ENCODE data around the gene MUC5AC. TPM values are rescaled to one million over a fixed set of nuclear protein-coding genes. Genes with fewer than 3 reads are reported as not detected.

The MUC5AC gene
- total RNA-seq, 5 donors from 2014 or later (not counting 1 experiment from before 2014, with no cell fraction given) = 0.03 TPM; not detected in 2

DNA sequence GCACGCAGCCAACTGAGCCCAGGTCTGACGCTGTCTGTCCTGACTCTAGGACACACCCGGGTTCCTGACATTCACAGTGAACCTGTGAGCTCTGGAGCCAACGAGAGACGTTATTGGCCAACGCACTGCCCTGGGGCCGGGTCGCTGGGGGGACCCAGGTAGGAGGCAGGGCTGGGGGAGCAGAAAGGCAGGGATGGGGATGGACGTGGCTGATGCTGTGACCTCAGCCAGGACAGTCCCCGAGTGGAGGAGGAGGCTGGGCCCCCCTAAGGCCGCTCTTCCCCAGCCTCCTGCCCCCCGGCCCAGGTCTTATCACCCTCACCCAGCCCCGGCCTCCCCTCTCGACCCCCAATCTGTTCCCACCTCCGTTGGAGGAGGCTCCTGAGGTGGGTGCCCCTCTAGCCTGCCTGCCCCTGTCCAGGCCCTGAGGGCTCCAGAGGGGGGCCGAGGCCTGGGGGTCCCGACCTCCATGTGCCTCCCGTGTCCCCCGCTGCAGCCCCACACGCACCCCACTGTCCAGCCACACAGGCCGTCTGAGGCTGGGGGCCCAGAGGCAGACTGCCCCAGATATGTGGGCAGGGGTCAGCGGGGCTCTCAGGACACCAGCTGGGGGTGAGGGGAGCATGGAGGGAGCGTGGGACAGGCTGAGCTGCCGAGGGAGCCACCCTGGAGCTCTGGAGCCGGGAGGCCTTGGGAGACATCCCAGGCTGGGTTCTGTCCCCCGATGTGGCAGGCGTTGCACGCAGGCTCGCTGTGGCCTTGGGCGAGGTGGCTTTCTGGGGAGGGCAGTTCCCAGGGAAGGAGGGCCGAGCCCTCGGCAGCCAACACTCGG lies 29.2 kb upstream of the MUC5AC start:
- H3K36me3 Mint-ChIP-seq = no peaks in the 10 kb centered on the region
- Histone ChIP-seq H3K9me3 (no peaks in the 10 kb centered on the region), H3K27me3 (replicated peaks in 1 of 2; ENCODE audit: control insufficient read depth in 2 of 2, extremely low read depth in 1 of 2, insufficient read depth in 2 of 2, low read length in 1 of 2) (peaks cover 0 to 39% of the 10 kb centered on the region in 2 experiments), H3K4me1 (ENCODE audit: control insufficient read depth in 1 of 2, extremely low read depth in 1 of 2, insufficient read depth in 2 of 2, low read length in 2 of 2) (no peaks in the 10 kb centered on the region), H3K36me3 (ENCODE audit: control insufficient read depth in 2 of 2, extremely low read depth in 1 of 2, insufficient read depth in 1 of 2, low read length in 1 of 2) (no peaks in the 10 kb centered on the region), H3K4me3 (ENCODE audit: control insufficient read depth in 1 of 2, extremely low read depth in 1 of 2, low read length in 1 of 2) (no peak overlapping the region), H3K27ac (ENCODE audit: low read length) (no peak overlapping the region)
- H3K4me1 Mint-ChIP-seq = no peaks in the 10 kb centered on the region
- peaks cover 5 to 19% (median 5%) of the 10 kb centered on the region in 3 donors for H3K9me3 Mint-ChIP-seq
- DNase-seq (peak in 1 of 35 experiments; percentile 21), ATAC-seq (replicated peaks in 1 of 4) (no peak)
- H3K4me3 Mint-ChIP-seq = no peak overlapping the region
- H3K27ac Mint-ChIP-seq = no peak overlapping the region
- WGBS (ENCODE audit: insufficient coverage) = 80% methylated on average over 23 of the region's 33 CpGs
- peaks cover 16% of the 10 kb centered on the region in 2 donors for H3K27me3 Mint-ChIP-seq
- POLR2A ChIA-PET = no interaction called here
- CTCF ChIA-PET = no interaction called here

DNA sequence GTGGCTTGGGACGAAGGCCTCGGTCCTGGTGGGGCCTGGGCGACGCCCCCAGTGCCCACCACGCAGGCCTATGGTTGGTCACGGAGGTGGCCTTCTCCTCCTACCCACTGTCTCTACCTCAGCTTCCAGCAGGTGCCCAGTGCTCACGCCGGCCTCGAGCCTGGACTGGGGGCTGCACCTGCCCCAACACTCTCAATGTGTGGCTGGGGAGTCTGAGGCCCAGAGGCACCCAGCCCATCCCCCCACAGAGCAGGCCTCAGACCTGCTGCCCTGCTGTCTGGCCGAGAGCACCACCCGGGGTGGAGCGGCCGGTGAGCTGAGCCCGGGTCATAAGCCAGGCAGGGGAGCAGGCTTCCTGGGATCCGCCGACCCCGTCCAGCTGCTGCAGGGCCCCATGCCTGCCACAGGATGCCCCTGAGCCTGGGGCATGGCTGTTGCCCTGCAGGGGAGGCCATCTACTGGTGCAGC lies 28.6 kb upstream of the MUC5AC start:
- H3K4me1 Mint-ChIP-seq = no peaks in the 10 kb centered on the region
- ATAC-seq (replicated peaks in 1 of 4) = no peak
- H3K27me3 Mint-ChIP-seq = peaks cover 16 to 18% of the 10 kb centered on the region in 2 donors
- Histone ChIP-seq H3K4me1 (ENCODE audit: control insufficient read depth in 1 of 2, extremely low read depth in 1 of 2, insufficient read depth in 2 of 2, low read length in 2 of 2) (no peaks in the 10 kb centered on the region), H3K36me3 (ENCODE audit: control insufficient read depth in 2 of 2, extremely low read depth in 1 of 2, insufficient read depth in 1 of 2, low read length in 1 of 2) (no peaks in the 10 kb centered on the region), H3K4me3 (ENCODE audit: control insufficient read depth in 1 of 2, extremely low read depth in 1 of 2, low read length in 1 of 2) (no peak overlapping the region), H3K9me3 (no peaks in the 10 kb centered on the region), H3K27me3 (replicated peaks in 1 of 2; ENCODE audit: control insufficient read depth in 2 of 2, extremely low read depth in 1 of 2, insufficient read depth in 2 of 2, low read length in 1 of 2) (peaks cover 0 to 39% of the 10 kb centered on the region in 2 experiments), H3K27ac (ENCODE audit: low read length) (no peak overlapping the region)
- 73% methylated on average over 16 of the region's 17 CpGs for whole genome bisulfite sequencing (ENCODE audit: insufficient coverage)
- no peak overlapping the region for H3K27ac Mint-ChIP-seq
- H3K36me3 Mint-ChIP-seq = no peaks in the 10 kb centered on the region
- DNase-seq = peak in 1 of 35 experiments; percentile 17
- ChIA-PET POLR2A (no interaction called here), CTCF (no interaction called here)
- H3K4me3 Mint-ChIP-seq = no peak overlapping the region
- peaks cover 12 to 24% (median 12%) of the 10 kb centered on the region in 3 donors for H3K9me3 Mint-ChIP-seq

DNA sequence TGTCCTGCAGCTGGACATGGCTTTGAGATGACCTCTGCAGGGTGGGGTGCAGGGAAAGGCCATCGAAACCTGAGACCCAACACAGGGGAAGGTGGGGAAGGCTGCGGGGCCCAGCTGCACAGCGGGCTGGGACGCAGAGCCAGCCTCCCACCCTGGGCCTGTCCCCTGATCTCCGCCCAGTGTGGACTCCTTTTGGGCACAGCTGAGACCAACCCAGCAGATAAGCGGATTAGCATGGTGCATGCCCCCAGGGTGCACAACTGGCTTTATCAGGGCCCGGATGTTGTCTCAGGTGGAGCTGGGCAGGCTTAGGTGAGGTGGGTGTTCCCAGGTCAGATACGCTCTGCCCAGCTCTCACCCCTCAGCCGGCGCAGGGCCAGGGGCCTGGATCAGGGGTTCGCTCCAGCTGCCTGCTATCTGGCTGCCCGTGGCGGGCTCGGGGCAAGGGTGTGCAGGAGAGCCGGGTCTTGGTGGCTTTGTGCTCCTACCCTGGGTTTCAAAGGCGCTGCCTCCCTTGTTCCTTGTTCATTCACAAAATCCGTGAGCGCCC lies 28.1 kb upstream of the MUC5AC start:
- WGBS (ENCODE audit: insufficient coverage) = 91% methylated on average over 15 of the region's 18 CpGs
- Histone ChIP-seq H3K27ac (ENCODE audit: low read length) (no peak overlapping the region), H3K4me1 (ENCODE audit: control insufficient read depth in 1 of 2, extremely low read depth in 1 of 2, insufficient read depth in 2 of 2, low read length in 2 of 2) (no peaks in the 10 kb centered on the region), H3K4me3 (ENCODE audit: control insufficient read depth in 1 of 2, extremely low read depth in 1 of 2, low read length in 1 of 2) (no peak overlapping the region), H3K27me3 (replicated peaks in 1 of 2; ENCODE audit: control insufficient read depth in 2 of 2, extremely low read depth in 1 of 2, insufficient read depth in 2 of 2, low read length in 1 of 2) (peaks cover 0 to 39% of the 10 kb centered on the region in 2 experiments), H3K36me3 (ENCODE audit: control insufficient read depth in 2 of 2, extremely low read depth in 1 of 2, insufficient read depth in 1 of 2, low read length in 1 of 2) (no peaks in the 10 kb centered on the region), H3K9me3 (peaks cover 3% of the 10 kb centered on the region)
- DNase-seq (peak in 1 of 35 experiments; percentile 19), ATAC-seq (replicated peaks in 1 of 4) (no peak)
- ChIA-PET CTCF (no interaction called here), POLR2A (no interaction called here)
- H3K36me3 Mint-ChIP-seq = no peaks in the 10 kb centered on the region
- H3K27ac Mint-ChIP-seq = no peak overlapping the region
- no peaks in the 10 kb centered on the region for H3K4me1 Mint-ChIP-seq
- H3K9me3 Mint-ChIP-seq = peaks cover 17 to 22% (median 17%) of the 10 kb centered on the region in 3 donors
- no peak overlapping the region for H3K4me3 Mint-ChIP-seq
- H3K27me3 Mint-ChIP-seq = peaks cover 18 to 19% of the 10 kb centered on the region in 2 donors

- ChIA-PET POLR2A (no interaction called here), CTCF (no interaction called here)
- Mint-ChIP-seq H3K4me1 (no peaks in the 10 kb centered on the region), H3K4me3 (no peak overlapping the region), H3K27me3 (peaks cover 16 to 20% of the 10 kb centered on the region in 2 donors), H3K36me3 (no peaks in the 10 kb centered on the region), H3K27ac (no peak overlapping the region), H3K9me3 (peaks cover 17 to 24% (median 22%) of the 10 kb centered on the region in 3 donors)
- no peak for ATAC-seq (replicated peaks in 1 of 4)
- H3K4me3 ChIP-seq (ENCODE audit: control insufficient read depth in 1 of 2, extremely low read depth in 1 of 2, low read length in 1 of 2) = no peak overlapping the region
- H3K9me3 ChIP-seq = peaks cover 8% of the 10 kb centered on the region
- DNase-seq = peak in 1 of 35 experiments; percentile 17
- H3K27me3 ChIP-seq (replicated peaks in 1 of 2; ENCODE audit: control insufficient read depth in 2 of 2, extremely low read depth in 1 of 2, insufficient read depth in 2 of 2, low read length in 1 of 2) = peaks cover 2 to 39% of the 10 kb centered on the region in 2 experiments
- H3K27ac ChIP-seq (ENCODE audit: low read length) = no peak overlapping the region
- H3K36me3 ChIP-seq (ENCODE audit: control insufficient read depth in 2 of 2, extremely low read depth in 1 of 2, insufficient read depth in 1 of 2, low read length in 1 of 2) = no peaks in the 10 kb centered on the region
- no peaks in the 10 kb centered on the region for H3K4me1 ChIP-seq (ENCODE audit: control insufficient read depth in 1 of 2, extremely low read depth in 1 of 2, insufficient read depth in 2 of 2, low read length in 2 of 2)
- WGBS (ENCODE audit: insufficient coverage) = 63% methylated on average over 10 of the region's 15 CpGs
Measured at GRCh38 chr11:1130276-1131032, 27.3 kb upstream of the MUC5AC start.

GRCh38 chr11:1131033-1131911 lies 26.5 kb upstream of the MUC5AC start:
- ATAC-seq (replicated peaks in 1 of 4) (no peak), DNase-seq (peak in 1 of 35 experiments; percentile 22)
- H3K27me3 Mint-ChIP-seq = peaks cover 16 to 20% of the 10 kb centered on the region in 2 donors
- H3K27ac Mint-ChIP-seq = no peak overlapping the region
- no peak overlapping the region for H3K4me3 Mint-ChIP-seq
- Histone ChIP-seq H3K9me3 (peaks cover 8% of the 10 kb centered on the region), H3K27ac (ENCODE audit: low read length) (no peak overlapping the region), H3K36me3 (ENCODE audit: control insufficient read depth in 2 of 2, extremely low read depth in 1 of 2, insufficient read depth in 1 of 2, low read length in 1 of 2) (no peaks in the 10 kb centered on the region), H3K27me3 (replicated peaks in 1 of 2; ENCODE audit: control insufficient read depth in 2 of 2, extremely low read depth in 1 of 2, insufficient read depth in 2 of 2, low read length in 1 of 2) (peaks cover 2 to 35% of the 10 kb centered on the region in 2 experiments), H3K4me3 (ENCODE audit: control insufficient read depth in 1 of 2, extremely low read depth in 1 of 2, low read length in 1 of 2) (no peak overlapping the region), H3K4me1 (ENCODE audit: control insufficient read depth in 1 of 2, extremely low read depth in 1 of 2, insufficient read depth in 2 of 2, low read length in 2 of 2) (no peaks in the 10 kb centered on the region)
- ChIA-PET CTCF (no interaction called here), POLR2A (no interaction called here)
- H3K36me3 Mint-ChIP-seq = no peaks in the 10 kb centered on the region
- peaks cover 16 to 27% (median 22%) of the 10 kb centered on the region in 3 donors for H3K9me3 Mint-ChIP-seq
- 83% methylated on average over 29 of the region's 29 CpGs for WGBS (ENCODE audit: insufficient coverage)
- no peaks in the 10 kb centered on the region for H3K4me1 Mint-ChIP-seq
